AG08396 (cell line): ENCODE measurements around the gene ABHD16B.

Source experiments
- DNase-seq: peaks from one replicate; pipeline ENCODE4 v3.0.0; 2012; ENCODE audit warnings: low spot score, mixed read lengths

ABHD16B gene

DNA sequence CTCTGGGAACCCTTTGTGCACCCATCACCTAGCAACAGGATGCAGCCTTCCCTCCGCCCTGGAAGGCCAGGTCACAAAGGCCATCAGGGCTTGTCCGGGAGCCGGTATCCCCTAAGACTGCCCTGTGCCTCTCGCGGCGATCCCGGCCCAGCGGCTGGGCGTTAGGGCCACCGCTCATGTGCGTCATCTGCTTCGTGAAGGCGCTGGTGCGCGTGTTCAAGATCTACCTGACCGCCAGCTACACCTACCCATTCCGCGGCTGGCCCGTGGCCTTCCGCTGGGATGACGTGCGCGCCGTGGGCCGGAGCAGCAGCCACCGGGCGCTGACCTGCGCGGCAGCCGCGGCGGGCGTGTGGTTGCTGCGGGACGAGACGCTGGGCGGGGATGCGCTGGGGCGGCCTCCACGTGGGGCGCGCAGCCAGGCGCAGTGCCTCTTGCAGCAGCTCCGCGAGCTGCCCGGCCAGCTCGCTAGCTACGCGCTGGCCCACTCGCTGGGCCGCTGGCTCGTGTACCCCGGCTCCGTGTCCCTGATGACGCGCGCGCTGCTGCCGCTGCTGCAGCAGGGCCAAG is at the start of gene ABHD16B:
Gene ABHD16B, plus strand, starts transcription at position 134 of the 570 bp plus-strand sequence. Its CDS starts 43 bp downstream, at position 177.
- no peak for DNase-seq

- no peak for DNase-seq
Observed at GRCh38 chr20:63814891-63815614, 46.2 kb upstream of the ABHD16B start.

DNA sequence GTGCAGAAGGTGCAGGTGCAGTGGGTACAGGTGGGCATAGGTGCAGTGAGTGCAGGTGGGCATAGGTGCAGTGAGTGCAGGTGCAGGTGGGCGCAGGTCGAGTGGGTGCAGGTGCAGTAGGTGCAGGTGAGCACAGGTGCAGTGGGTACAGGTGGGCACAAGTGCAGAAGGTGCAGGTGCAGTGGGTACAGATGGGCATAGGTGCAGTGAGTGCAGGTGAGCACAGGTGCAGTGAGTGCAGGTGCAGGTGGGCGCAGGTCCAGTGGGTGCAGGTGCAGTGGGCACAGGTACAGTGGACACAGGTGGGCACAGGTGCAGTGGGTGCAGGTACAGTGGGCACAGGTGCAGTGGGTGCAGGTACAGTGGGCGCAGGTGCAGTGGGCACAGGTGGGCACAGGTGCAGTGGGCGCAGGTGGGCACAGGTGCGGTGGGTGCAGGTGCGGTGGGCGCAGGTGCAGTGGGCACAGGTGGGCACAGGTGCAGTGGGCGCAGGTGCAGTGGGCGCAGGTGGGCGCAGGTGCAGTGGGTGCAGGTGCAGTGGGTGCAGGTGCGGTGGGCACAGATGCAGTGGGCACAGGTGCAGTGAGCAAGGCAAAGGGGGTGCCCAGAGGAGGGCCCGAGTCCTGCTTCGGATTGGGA is 45.6 kb upstream of the ABHD16B start:
- no peak for DNase-seq

GRCh38 chr20:63819224-63819921 is 41.9 kb upstream of the ABHD16B start:
- DNase-seq: no peak

- DNase-seq: no peak
Observed at GRCh38 chr20:63821811-63822210, 39.5 kb upstream of the ABHD16B start.

DNA sequence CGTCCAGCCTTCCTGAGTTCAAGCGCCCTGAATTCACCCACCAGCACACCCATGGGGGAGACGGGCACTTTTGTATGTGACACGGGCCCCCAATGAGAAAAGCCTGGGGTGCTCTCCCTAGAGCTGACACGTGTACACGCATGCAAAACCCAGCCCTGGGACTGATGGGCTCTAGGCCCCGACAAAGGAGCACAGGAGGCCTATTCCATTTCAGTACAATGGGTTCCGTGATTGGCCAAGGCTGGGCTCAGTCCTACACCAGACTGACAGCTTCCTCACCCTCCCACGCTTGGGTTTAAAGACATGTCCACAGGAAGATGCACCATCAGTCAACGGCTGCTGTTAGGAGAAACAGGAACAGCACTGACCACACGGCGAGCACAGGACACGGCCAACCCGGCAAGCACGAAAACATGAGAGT is 39.0 kb upstream of the ABHD16B start:
- DNase-seq: no peak

- DNase-seq: no peak
Observed at GRCh38 chr20:63823691-63824311, 37.5 kb upstream of the ABHD16B start.

DNA sequence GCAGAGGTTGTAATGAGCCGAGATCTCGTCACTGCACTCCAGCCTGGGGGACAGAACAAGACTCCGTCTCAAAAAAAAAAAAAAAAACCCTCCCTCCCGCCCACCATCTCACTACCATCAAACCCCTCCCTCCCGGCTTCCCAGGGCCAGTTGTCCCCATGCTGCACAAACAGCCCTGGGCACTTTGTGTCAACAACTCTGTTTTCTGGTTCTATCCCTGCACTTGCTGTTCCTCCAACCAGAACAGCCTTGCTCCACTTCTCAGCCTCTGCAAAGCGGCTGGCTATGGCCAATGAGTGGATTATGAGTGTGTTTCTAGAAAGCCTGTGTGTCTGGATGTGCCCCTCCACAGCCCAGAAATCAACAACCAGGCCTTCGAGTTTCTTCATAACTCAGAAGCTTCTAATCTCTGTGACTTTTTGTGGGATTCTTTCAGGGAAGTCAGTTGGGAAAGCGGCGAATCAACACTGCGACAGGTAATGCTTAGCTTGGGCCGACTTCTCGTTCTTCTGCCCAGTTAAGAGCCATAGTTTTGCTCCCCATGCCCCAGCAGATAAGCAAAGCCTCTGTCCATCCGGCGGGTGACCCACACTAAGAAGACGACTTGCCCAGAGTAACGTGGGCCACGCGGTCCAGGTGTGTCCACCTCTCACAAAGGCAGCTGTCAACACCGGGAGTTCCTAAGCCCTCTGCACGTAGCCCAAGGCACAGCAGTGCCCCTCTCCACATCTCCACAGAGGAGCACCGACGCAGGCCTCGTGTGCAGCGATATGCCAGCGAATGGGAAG is 35.8 kb upstream of the ABHD16B start:
- DNase-seq: no peak

GRCh38 chr20:63826753-63827152 is 34.5 kb upstream of the ABHD16B start:
- DNase-seq: no peak

GRCh38 chr20:63828124-63828523 is 33.2 kb upstream of the ABHD16B start:
- DNase-seq: no peak

- no peak for DNase-seq
Observed at GRCh38 chr20:63828545-63828944, 32.8 kb upstream of the ABHD16B start.

- no peak for DNase-seq
Observed at GRCh38 chr20:63828951-63829350, 32.3 kb upstream of the ABHD16B start.

GRCh38 chr20:63829603-63829944 is 31.7 kb upstream of the ABHD16B start:
- DNase-seq: no peak

DNA sequence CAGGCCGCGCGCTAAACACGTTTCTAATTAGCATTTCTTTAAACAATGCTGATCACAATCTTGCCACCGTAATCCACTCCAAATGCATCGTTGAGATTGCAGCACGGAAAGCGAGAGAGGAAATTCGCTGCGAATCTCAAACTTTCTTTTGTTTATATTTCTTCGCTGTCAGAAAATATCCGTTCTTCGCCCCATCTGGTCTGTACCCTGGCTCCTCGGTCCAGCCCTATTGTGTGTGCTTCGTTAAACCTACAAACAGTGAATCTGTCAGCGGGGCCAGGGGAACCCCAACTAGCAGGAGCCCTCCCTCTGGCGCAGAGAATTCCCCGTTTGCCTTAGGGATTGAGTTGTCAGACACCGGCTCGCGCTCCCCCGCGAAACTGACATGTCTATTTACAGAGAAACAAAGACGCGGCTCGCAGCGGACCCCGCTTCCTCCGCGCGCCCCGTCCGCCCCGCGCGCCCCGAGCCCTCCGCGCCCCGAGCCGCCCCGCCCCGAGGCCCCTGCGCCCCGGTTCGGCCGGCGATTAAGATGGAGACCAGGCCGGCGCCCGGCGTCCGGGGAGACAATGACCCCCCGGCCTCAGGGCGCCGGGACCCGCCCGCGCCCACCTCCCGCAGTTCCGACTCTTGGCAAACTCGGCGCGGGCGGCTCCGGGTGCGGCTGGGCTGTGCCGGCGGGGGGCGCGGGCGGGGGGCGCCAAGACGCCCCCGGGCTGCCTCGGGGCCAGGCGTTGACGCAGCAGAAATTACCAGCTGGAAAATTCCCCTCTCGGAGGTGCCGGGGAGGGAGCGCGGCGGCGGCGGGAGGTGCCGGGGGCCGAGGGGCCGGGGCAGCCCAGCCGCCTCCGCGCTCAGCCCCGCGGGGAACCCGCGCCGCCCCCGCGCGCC is 31.1 kb upstream of the ABHD16B start:
- DNase-seq: peak; percentile 61

GRCh38 chr20:63830841-63831588 is 30.3 kb upstream of the ABHD16B start, which contains the start of gene ZBTB46:
Gene ZBTB46 (minus strand): TSS chr20:63831264. CDS start chr20:63790757, 40,507 bp downstream.
- peak; percentile 97 for DNase-seq

- DNase-seq: no peak
Observed at GRCh38 chr20:63831646-63831992, 29.7 kb upstream of the ABHD16B start.

GRCh38 chr20:63831993-63832686 is 29.2 kb upstream of the ABHD16B start:
- DNase-seq: no peak

DNA sequence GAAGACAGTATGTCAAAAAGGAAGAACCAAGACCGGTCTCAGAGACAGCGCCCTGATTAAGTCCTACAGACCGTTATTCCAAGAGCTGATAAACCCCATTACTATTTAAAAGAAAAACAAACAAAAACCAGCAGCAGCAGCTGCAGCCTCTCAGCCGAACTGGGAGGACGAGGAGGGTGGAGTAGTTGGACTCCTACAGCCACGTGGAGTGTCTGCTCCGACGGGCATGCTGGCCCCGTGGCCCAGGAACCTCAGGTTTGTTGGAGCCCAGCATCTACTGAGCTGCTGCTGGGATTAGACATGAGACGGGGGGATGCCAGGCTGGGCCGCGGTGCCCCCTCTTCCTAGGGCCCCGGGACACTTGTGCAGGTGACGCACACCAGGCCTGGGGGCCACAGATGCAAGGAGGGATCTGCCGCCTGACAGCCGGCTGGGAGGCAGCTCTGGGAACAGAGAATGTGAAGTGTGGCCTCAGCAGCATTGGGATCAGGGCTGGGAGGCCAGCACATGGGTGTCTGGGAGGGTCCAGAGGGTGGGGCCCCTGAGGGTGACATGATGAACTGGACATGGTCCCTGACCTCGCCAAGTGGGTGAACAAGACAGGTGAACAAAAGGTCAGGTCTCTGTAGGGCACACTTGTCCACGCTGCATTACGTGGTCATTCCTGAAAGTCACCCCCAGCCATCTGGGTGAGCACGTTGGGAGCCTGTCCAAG is 27.4 kb upstream of the ABHD16B start:
- DNase-seq: peak; percentile 72
